Measurements from ENCODE around the gene AFDN. TPM values are rescaled to one million over a fixed set of nuclear protein-coding genes. Genes with fewer than 3 reads are reported as not detected.

The AFDN gene
- total and polyA plus RNA-seq, 2 donors, result 15.3 to 16.7 TPM

- no peaks in the 10 kb centered on the region for H3K4me1 ChIP-seq (ENCODE audit: control insufficient read depth in 2 of 2, insufficient read depth in 2 of 2, low read length in 2 of 2)
- H3K27ac ChIP-seq (ENCODE audit: low read depth in 1 of 2, low read length in 1 of 2), result no peak overlapping the region
- no peak overlapping the region for H3K4me3 ChIP-seq (ENCODE audit: low read length in 2 of 2)
- WGBS, result 95% methylated on average over 18 of the region's 18 CpGs
- H3K9me3 ChIP-seq (ENCODE audit: control insufficient read depth in 2 of 2, insufficient read depth in 1 of 2, low read length in 1 of 2), result no peaks in the 10 kb centered on the region
- no peak for DNase-seq (ENCODE audit: low read depth in 6 of 9, low spot score in 9 of 9)
- H3K27me3 ChIP-seq (ENCODE audit: control insufficient read depth in 2 of 2, insufficient read depth in 1 of 2, low read length in 1 of 2), result peaks cover 17 to 46% of the 10 kb centered on the region in 2 donors
- no peaks in the 10 kb centered on the region for H3K36me3 ChIP-seq (ENCODE audit: control insufficient read depth in 2 of 2, insufficient read depth in 2 of 2, low read length in 1 of 2)
Measured at GRCh38 chr6:167794161-167795157, 32.3 kb upstream of the AFDN start.

- H3K9me3 ChIP-seq (ENCODE audit: control insufficient read depth in 2 of 2, insufficient read depth in 1 of 2, low read length in 1 of 2), result no peaks in the 10 kb centered on the region
- DNase-seq (ENCODE audit: low read depth in 6 of 9, low spot score in 9 of 9), result no peak
- H3K4me3 ChIP-seq (ENCODE audit: low read length in 2 of 2), result no peak overlapping the region
- no peaks in the 10 kb centered on the region for H3K36me3 ChIP-seq (ENCODE audit: control insufficient read depth in 2 of 2, insufficient read depth in 2 of 2, low read length in 1 of 2)
- peaks cover 17 to 51% of the 10 kb centered on the region in 2 donors for H3K27me3 ChIP-seq (ENCODE audit: control insufficient read depth in 2 of 2, insufficient read depth in 1 of 2, low read length in 1 of 2)
- H3K4me1 ChIP-seq (ENCODE audit: control insufficient read depth in 2 of 2, insufficient read depth in 2 of 2, low read length in 2 of 2), result no peaks in the 10 kb centered on the region
- no peak overlapping the region for H3K27ac ChIP-seq (ENCODE audit: low read depth in 1 of 2, low read length in 1 of 2)
- 48% methylated on average over 17 of the region's 17 CpGs for WGBS
Measured at GRCh38 chr6:167795321-167795811, 31.3 kb upstream of the AFDN start.

DNA sequence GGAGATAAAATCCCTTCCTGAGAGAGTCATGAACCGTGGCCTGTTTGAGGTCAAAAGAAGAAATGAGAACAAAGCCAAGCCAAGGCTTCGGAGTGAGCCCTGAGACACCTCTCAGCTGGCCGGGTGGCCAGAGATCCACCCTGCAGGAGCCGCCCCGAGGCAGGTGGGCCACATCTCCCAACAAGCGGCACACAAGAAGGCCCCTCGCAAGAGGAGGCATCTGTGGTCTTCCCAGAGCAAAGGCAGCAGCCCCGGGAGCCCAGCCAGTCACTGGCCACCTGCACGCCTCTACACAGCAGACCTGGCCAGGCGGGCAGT, 30.9 kb upstream of the AFDN start:
- Histone ChIP-seq H3K9me3 (ENCODE audit: control insufficient read depth in 2 of 2, insufficient read depth in 1 of 2, low read length in 1 of 2) (no peaks in the 10 kb centered on the region), H3K27ac (ENCODE audit: low read depth in 1 of 2, low read length in 1 of 2) (no peak overlapping the region), H3K36me3 (ENCODE audit: control insufficient read depth in 2 of 2, insufficient read depth in 2 of 2, low read length in 1 of 2) (no peaks in the 10 kb centered on the region), H3K4me1 (ENCODE audit: control insufficient read depth in 2 of 2, insufficient read depth in 2 of 2, low read length in 2 of 2) (no peaks in the 10 kb centered on the region), H3K4me3 (ENCODE audit: low read length in 2 of 2) (no peak overlapping the region), H3K27me3 (ENCODE audit: control insufficient read depth in 2 of 2, insufficient read depth in 1 of 2, low read length in 1 of 2) (peaks cover 17 to 53% of the 10 kb centered on the region in 2 donors)
- DNase-seq (ENCODE audit: low read depth in 6 of 9, low spot score in 9 of 9), result no peak
- 88% methylated on average over 10 of the region's 10 CpGs for WGBS

DNA sequence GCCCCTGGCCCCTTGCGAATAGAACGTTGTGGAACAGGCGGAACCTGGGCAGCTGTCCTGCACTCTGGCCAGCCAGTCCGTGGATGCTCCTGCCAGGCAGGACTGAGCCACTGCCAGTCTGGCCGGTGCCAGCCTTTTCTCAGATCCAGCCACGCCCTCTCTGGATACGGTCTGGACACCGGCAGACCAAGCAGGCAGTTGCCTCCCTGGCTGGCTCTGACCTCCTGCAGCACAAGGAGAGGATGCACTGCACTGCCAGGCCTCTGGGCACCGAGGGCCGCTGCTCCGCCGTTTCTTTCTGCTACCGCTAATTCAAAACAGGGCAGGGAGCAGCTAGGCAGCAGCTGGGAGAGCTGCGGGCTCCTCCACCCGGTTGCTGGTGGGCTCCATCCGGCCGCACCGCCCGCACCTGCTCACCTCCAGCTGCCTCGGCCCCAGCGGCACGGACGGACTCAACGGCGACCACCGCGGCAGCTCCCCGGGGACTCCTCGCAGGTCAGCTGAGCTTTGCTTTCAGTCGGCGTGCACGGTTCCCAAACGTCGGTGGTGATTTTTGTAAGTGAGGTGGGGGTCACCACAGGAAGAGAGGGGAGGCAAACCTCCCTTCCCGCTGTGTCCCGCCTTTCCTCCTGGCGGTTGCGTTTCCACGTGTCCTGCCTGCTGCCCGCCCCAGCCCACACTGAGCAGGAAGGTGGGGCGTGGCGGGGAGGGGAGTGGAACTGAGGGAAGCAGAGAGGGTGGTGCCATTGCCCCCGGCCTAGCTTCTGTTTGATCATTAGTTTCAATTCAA, 30.3 kb upstream of the AFDN start:
- WGBS, result 35% methylated on average over 43 of the region's 43 CpGs
- H3K36me3 ChIP-seq (ENCODE audit: control insufficient read depth in 2 of 2, insufficient read depth in 2 of 2, low read length in 1 of 2), result no peaks in the 10 kb centered on the region
- no peak for DNase-seq (ENCODE audit: low read depth in 6 of 9, low spot score in 9 of 9)
- no peak overlapping the region for H3K27ac ChIP-seq (ENCODE audit: low read depth in 1 of 2, low read length in 1 of 2)
- H3K27me3 ChIP-seq (ENCODE audit: control insufficient read depth in 2 of 2, insufficient read depth in 1 of 2, low read length in 1 of 2), result peaks cover 17 to 53% of the 10 kb centered on the region in 2 donors
- H3K4me3 ChIP-seq (ENCODE audit: low read length in 2 of 2), result no peak overlapping the region
- no peaks in the 10 kb centered on the region for H3K4me1 ChIP-seq (ENCODE audit: control insufficient read depth in 2 of 2, insufficient read depth in 2 of 2, low read length in 2 of 2)
- no peaks in the 10 kb centered on the region for H3K9me3 ChIP-seq (ENCODE audit: control insufficient read depth in 2 of 2, insufficient read depth in 1 of 2, low read length in 1 of 2)

DNA sequence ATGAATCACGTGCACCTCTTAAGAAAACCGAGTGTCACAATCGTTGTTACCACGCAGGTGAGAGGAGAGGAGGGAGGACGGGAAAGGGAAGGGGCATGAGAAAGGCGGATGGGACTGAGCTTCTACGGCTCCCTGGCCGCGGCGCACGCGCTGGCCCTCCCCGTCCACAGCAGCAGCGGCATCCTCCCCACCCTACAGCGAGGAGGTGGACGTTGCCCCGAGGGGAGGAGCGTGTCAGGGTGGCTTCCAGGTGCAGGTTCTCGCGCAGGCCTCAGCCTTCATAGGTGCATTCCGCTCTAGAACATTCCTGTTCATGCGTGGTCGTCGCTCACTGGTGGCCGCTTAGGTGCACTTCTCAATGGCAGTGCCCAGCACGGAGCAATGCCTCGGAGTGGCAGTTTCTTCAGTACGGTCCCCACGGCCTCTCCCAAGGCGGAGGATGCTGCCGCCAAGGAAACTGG, 29.7 kb upstream of the AFDN start:
- Histone ChIP-seq H3K4me1 (ENCODE audit: control insufficient read depth in 2 of 2, insufficient read depth in 2 of 2, low read length in 2 of 2) (no peaks in the 10 kb centered on the region), H3K9me3 (ENCODE audit: control insufficient read depth in 2 of 2, insufficient read depth in 1 of 2, low read length in 1 of 2) (no peaks in the 10 kb centered on the region), H3K36me3 (ENCODE audit: control insufficient read depth in 2 of 2, insufficient read depth in 2 of 2, low read length in 1 of 2) (no peaks in the 10 kb centered on the region), H3K27ac (ENCODE audit: low read depth in 1 of 2, low read length in 1 of 2) (no peak overlapping the region), H3K4me3 (ENCODE audit: low read length in 2 of 2) (no peak overlapping the region), H3K27me3 (ENCODE audit: control insufficient read depth in 2 of 2, insufficient read depth in 1 of 2, low read length in 1 of 2) (peaks cover 17 to 53% of the 10 kb centered on the region in 2 donors)
- DNase-seq (ENCODE audit: low read depth in 6 of 9, low spot score in 9 of 9), result no peak
- 80% methylated on average over 31 of the region's 31 CpGs for WGBS

GRCh38 chr6:167797476-167798265, 29.0 kb upstream of the AFDN start:
- DNase-seq (ENCODE audit: low read depth in 6 of 9, low spot score in 9 of 9), result no peak
- WGBS, result 79% methylated on average over 20 of the region's 20 CpGs
- H3K4me1 ChIP-seq (ENCODE audit: control insufficient read depth in 2 of 2, insufficient read depth in 2 of 2, low read length in 2 of 2), result no peaks in the 10 kb centered on the region
- no peaks in the 10 kb centered on the region for H3K36me3 ChIP-seq (ENCODE audit: control insufficient read depth in 2 of 2, insufficient read depth in 2 of 2, low read length in 1 of 2)
- H3K4me3 ChIP-seq (ENCODE audit: low read length in 2 of 2), result no peak overlapping the region
- H3K9me3 ChIP-seq (ENCODE audit: control insufficient read depth in 2 of 2, insufficient read depth in 1 of 2, low read length in 1 of 2), result no peaks in the 10 kb centered on the region
- H3K27me3 ChIP-seq (ENCODE audit: control insufficient read depth in 2 of 2, insufficient read depth in 1 of 2, low read length in 1 of 2), result peaks cover 17 to 53% of the 10 kb centered on the region in 2 donors
- no peak overlapping the region for H3K27ac ChIP-seq (ENCODE audit: low read depth in 1 of 2, low read length in 1 of 2)

DNA sequence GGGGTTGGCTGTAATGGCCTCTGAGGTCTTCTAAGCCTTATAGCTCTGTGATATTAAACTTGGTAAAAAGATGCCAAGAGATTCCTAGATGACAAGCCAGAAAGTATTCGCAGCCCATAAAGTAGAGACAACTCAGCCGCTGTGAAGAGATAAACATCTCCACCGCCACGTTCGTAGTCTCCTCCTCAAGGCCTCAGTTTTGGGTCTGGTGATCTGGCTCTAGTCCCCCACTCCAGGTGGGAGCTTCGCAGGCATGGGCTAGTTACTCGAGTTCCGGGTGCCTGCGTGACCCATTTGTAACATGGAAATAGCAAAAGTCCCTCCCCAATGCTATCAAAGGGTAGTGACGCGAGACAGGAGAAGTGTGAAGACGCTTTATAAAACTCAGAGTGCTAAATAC, 28.3 kb upstream of the AFDN start:
- no peak for DNase-seq (ENCODE audit: low read depth in 6 of 9, low spot score in 9 of 9)

DNA sequence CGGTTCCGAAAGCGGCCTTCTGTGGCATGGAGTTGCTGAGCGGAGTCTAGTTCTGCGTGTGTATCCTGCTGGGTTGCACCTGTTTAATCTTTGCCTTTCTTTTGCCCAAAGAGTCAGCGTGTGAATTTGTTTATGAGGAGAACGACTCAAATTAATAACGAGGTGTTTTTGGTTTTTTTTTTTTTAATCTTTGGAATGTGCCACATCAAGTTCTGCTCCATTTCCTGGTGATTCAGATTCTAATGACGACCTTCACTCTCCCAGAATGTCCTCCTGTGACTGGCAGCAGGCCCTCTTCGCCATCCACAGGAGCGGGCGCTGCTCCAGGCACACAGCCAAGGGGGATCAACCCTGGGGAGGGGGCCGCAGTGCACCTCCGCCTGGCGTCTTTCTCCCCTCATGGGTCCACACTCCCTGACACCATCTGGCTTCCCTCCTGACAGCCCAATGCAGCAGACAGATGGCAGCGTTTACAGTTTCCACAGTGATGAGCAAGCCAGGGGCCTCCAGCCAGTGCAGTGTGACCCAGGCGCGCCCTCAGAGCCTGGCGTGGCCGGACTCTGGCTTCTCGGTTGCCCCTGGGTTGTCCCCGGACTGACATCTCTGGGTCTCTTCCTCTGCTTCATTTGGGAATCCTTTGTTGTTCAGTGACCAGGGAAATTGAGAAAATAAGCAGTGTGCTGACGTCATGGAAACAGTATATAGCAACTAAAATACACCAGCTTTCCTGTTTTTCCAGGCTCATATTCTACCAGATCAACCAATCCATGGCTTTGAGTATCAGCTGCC, 27.5 kb upstream of the AFDN start:
- Histone ChIP-seq H3K4me3 (ENCODE audit: low read length in 2 of 2) (no peak overlapping the region), H3K27me3 (ENCODE audit: control insufficient read depth in 2 of 2, insufficient read depth in 1 of 2, low read length in 1 of 2) (peaks cover 17 to 52% of the 10 kb centered on the region in 2 donors), H3K9me3 (ENCODE audit: control insufficient read depth in 2 of 2, insufficient read depth in 1 of 2, low read length in 1 of 2) (no peaks in the 10 kb centered on the region), H3K36me3 (ENCODE audit: control insufficient read depth in 2 of 2, insufficient read depth in 2 of 2, low read length in 1 of 2) (no peaks in the 10 kb centered on the region), H3K27ac (ENCODE audit: low read depth in 1 of 2, low read length in 1 of 2) (no peak overlapping the region), H3K4me1 (ENCODE audit: control insufficient read depth in 2 of 2, insufficient read depth in 2 of 2, low read length in 2 of 2) (no peaks in the 10 kb centered on the region)
- 86% methylated on average over 23 of the region's 23 CpGs for WGBS
- no peak for DNase-seq (ENCODE audit: low read depth in 6 of 9, low spot score in 9 of 9)

More for the DNA sequence above, 28.3 kb upstream of the AFDN start:
- Histone ChIP-seq H3K27me3 (ENCODE audit: control insufficient read depth in 2 of 2, insufficient read depth in 1 of 2, low read length in 1 of 2) (peaks cover 17 to 53% of the 10 kb centered on the region in 2 donors), H3K9me3 (ENCODE audit: control insufficient read depth in 2 of 2, insufficient read depth in 1 of 2, low read length in 1 of 2) (no peaks in the 10 kb centered on the region), H3K27ac (ENCODE audit: low read depth in 1 of 2, low read length in 1 of 2) (no peak overlapping the region), H3K4me3 (ENCODE audit: low read length in 2 of 2) (no peak overlapping the region), H3K4me1 (ENCODE audit: control insufficient read depth in 2 of 2, insufficient read depth in 2 of 2, low read length in 2 of 2) (no peaks in the 10 kb centered on the region), H3K36me3 (ENCODE audit: control insufficient read depth in 2 of 2, insufficient read depth in 2 of 2, low read length in 1 of 2) (no peaks in the 10 kb centered on the region)
- WGBS, result 92% methylated on average over 12 of the region's 12 CpGs

Data from thymus (tissue), 11 donors.